NK-92 treated with Interleukin-12 subunit alpha and Interleukin-12 subunit beta, amount 100 ng/mL, for 24 hours (cell line): Measurements from ENCODE around the gene LMAN1.
A peak's percentile ranks its signal among the peaks of the same experiment; 100 is the strongest.

Source experiments
- DNase-seq: peaks from one replicate; lab custom pipeline; 2025; lab: John Stamatoyannopoulos, UW

Gene LMAN1

DNA sequence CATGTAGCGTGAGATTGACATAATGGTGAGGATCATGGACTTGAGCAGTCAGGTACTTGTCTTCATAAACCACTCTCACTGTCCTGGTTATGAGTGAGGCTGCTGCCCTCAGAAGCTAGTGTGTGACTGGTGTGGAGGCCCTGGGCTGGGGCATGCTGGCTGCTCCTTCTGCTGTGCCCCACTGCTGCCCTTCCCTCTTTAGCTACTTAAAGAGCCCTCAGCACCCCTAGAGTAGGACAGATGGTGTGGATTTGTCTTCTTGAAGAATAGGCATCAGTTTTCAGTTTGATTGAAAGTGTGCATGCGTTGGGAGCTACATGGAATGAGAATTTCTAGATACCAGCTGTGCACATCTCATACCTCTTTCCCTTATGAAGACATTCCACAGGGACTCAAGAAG, 56.1 kb downstream of the LMAN1 start:
- DNase-seq, result no peak

DNA sequence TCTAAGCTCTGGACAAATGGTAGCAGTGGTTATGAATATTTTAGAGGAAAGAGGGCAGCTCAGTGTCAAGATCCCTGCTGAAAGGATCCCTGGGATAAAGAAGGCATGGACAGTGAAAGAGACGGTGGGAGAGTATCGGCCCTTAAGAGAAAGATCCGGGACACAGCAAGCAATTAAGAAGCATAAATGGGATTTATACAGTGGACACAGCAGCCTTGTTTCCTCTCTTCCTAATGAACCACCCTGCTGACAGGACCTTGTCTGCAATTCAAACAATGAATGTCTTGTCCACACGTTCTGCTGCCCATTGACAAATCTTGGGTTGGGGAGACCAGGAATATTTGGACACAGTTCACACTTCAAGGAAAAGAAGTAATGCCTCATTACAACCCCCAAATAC, 57.1 kb downstream of the LMAN1 start:
- DNase-seq, result no peak

DNA sequence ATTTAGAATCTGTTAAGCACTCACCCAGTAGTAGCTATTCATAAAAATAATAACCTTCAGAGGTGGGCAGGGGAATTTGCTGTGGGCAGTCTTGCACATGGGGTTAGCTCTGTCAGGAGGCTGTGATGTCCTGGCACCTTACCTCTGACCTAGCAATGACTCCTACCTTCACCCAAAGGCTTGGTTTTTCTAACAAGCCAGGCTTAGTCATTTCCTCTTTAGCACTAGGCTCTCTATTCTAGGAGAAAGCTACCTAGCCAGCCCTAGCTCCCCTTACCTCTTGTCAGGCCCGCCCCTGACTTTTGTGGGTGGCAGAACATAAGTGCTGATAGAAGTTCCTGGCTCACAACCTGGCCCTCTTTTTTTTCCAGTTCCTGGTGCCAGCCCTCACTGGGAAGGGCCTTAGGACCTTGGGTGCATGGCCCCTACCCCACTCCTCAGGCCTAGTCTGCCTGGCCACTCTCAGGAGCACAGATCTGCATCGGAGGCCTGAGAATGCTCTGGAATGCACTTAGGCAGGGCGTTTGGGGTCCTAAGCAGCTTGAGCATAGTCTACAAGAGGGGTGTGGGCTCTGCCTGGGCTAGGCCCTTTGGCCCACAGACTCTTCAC, 58.3 kb downstream of the LMAN1 start:
- peak; percentile 59 for DNase-seq

DNA sequence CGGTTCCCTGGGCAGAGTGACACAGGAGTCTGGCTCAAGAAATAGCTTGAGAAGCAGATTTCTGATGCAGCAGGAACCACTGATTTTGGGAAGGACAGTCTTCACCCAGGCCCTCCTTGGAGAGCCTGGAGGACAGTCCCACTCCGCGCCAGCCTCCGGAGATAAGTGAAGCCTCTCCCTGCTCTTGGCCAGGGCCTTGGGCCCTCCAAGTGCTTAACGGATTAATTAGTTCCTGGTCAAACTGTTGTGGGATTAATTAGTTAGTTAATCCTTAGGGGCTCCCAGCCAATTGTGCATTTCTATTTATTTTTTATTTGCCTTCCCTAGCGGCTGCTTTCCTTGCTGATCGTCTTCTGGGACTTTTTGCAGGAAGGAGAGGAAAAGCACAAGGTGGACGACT, 60.2 kb downstream of the LMAN1 start:
- no peak for DNase-seq

DNA sequence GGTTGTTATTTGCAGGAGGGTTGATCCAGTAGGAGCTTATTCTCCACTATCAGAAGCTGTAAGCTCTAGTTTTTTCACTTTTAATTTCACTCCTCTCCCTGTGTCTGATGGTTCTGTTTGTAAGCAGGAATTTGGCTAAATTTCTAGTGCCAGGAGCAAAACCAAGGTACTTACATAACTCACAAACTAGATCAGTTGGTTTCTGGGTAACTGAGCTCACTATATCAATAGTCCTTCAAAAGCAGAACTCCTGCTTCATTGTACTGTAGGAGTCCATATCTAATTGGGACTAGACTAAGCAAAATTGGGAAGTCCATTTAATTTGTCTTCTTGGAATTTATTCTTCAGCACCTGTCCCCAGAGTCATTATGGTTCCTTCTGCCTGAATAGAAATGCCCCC, 65.7 kb downstream of the LMAN1 start:
- no peak for DNase-seq

DNA sequence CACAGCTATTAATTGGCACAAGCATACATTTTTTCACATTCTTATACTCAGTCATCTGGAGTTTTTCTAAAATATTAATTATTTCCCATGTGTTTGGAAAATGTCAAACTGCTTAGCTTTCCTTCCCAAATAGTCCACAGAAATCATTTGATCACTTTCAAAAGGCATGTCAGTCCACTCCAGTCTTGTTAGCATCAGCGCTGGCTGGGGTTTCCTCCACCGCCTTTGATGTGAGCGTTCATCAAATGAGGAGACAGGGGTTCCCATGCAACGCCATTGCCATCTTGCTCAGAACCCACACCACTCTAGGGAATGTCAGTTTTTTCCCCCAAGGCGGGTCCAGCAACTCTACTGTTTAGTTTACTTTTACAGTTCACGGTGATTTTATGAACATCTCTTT, 72.7 kb downstream of the LMAN1 start:
- no peak for DNase-seq

DNA sequence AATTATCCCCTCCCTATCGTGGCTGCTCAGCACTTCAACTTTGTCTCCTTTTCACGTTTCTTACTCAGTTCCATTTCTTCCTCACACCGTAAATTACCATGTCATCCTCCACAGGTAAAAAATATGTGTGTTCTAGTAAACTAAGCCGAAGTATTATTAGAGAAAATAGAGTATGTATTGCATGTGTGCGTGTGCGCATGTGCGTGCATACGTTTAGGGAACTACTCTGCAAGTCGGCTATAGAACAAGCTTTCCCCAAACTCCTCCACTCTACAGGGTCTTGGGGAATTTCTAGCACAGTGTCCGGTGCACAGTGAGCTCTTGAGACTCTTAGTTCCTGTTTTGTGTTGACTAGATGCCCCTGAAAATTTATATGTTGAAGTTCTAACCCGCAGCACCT, 76.7 kb downstream of the LMAN1 start:
- no peak for DNase-seq

DNA sequence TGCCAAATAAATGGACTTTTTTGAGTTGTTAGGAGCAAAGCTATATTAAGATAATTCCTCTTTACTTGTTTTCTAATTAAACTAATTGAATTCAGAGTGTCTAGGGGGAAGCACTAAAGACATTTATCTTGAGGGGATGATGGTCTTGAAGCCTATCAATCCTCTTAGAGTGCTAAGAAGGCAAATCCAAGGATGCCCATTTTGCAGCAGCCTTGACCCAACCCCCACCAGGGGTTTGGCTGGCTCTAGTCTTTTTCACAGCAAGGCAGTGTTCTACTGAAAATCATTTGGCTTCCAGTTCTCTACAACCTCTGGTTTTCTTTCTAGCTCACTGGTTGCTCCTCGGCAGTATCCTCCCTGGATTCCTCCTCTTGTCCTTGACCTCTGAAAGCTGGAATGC, 79.3 kb downstream of the LMAN1 start:
- no peak for DNase-seq

DNA sequence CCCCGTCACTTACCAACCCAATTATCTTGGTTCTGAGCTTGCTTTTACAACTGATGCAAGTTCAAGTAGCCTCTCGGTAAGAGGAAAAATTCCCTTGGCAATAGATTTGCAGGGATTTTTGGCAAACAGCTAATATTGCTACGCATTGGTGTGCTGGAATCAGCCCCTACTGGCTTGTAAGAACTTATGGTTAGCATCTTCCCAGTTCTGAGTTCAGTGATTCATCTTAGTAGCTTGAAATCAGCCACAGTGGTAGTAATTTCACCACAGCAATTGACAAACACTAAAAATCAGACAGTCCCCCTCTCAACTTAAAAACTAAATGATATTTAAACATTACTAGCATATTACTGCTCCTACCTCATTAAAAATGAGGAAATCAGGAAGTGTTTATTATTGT, 79.9 kb downstream of the LMAN1 start:
- DNase-seq, result no peak

DNA sequence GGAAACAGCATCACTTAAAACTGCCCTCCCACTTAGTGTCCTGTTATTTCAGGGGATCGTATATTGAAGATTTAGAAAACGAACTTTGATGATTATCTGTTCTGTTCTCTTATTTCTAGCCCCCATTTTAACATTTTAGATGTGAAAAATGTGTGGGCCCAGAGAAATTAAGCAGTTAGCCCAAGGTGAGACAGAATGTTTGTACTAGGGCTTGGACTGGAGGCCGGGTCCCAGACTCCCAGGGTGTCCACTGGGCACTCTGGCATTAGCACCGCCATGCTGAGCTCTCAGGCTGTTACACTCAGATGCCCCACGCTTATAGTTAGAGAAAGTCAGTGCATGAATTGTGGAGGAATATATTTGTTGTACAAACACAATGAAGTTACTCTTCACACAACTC, 80.3 kb downstream of the LMAN1 start:
- no peak for DNase-seq
